ENCODE data around the gene FLOT1. TPM values are rescaled to one million over a fixed set of nuclear protein-coding genes. Genes with fewer than 3 reads are reported as not detected.

FLOT1 gene
- total and polyA plus RNA-seq, 9 of the 15 experiments (the other 6 are each of a cell fraction or from before 2014, with no cell fraction given): 11.7 to 149 (median 118) TPM

- TF ChIP-seq, protein P1, sequence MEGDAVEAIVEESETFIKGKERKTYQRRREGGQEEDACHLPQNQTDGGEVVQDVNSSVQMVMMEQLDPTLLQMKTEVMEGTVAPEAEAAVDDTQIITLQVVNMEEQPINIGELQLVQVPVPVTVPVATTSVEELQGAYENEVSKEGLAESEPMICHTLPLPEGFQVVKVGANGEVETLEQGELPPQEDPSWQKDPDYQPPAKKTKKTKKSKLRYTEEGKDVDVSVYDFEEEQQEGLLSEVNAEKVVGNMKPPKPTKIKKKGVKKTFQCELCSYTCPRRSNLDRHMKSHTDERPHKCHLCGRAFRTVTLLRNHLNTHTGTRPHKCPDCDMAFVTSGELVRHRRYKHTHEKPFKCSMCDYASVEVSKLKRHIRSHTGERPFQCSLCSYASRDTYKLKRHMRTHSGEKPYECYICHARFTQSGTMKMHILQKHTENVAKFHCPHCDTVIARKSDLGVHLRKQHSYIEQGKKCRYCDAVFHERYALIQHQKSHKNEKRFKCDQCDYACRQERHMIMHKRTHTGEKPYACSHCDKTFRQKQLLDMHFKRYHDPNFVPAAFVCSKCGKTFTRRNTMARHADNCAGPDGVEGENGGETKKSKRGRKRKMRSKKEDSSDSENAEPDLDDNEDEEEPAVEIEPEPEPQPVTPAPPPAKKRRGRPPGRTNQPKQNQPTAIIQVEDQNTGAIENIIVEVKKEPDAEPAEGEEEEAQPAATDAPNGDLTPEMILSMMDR (IDR thresholded peaks at IDR 0.05 in 2 of 3, conservative IDR thresholded peaks at IDR 0.05 in 1 of 3; ENCODE audit: insufficient read depth in 2 of 3, low read depth in 1 of 3, low read length in 3 of 3): no peak
- no peak for TF ChIP-seq SMAD2 (IDR thresholded peaks at IDR 0.05; ENCODE audit: low read depth, low read length)
- TF ChIP-seq ZNF354B (CRISPR knock-in tag; IDR thresholded peaks at IDR 0.05): no peak
- TF ChIP-seq KLF13 (tag; IDR thresholded peaks at IDR 0.05; ENCODE audit: borderline replicate concordance, low read depth): no peak
- peak; percentile 85 for TF ChIP-seq POLR2A (conservative IDR thresholded peaks at IDR 0.05)
- peak; percentile 26; the same call in 1 of the 2 replicates for TF ChIP-seq CREB1 (IDR thresholded peaks at IDR 0.05)
- TF ChIP-seq CREB1 (CRISPR knock-in tag; IDR thresholded peaks at IDR 0.05): no peak; the same call in 1 of the 2 replicates
- no peak for TF ChIP-seq NFIX (CRISPR knock-in tag; IDR thresholded peaks at IDR 0.05; ENCODE audit: low read depth)
- TF ChIP-seq STAT5A (IDR thresholded peaks at IDR 0.05; ENCODE audit: borderline replicate concordance, low read length): peak; percentile 80; the same call in 1 of the 2 replicates
- no peak for TF ChIP-seq MITF (IDR thresholded peaks at IDR 0.05)
- peak; percentile 80 for TF ChIP-seq TAF1 (IDR thresholded peaks at IDR 0.05; ENCODE audit: control insufficient read depth, extremely low read depth, insufficient read depth, low read length, severe bottlenecking)
- TF ChIP-seq, protein P2, sequence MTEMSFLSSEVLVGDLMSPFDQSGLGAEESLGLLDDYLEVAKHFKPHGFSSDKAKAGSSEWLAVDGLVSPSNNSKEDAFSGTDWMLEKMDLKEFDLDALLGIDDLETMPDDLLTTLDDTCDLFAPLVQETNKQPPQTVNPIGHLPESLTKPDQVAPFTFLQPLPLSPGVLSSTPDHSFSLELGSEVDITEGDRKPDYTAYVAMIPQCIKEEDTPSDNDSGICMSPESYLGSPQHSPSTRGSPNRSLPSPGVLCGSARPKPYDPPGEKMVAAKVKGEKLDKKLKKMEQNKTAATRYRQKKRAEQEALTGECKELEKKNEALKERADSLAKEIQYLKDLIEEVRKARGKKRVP (CRISPR knock-in tag; IDR thresholded peaks at IDR 0.05): peak; percentile 17; the same call in 1 of the 2 replicates
- TF ChIP-seq ZNF431 (CRISPR knock-in tag; IDR thresholded peaks at IDR 0.05): no peak; the same call in 1 of the 2 replicates
- no peak for TF ChIP-seq ZNF507 (tag; conservative IDR thresholded peaks at IDR 0.05)
- TF ChIP-seq ZMIZ1 (IDR thresholded peaks at IDR 0.05; ENCODE audit: low read depth in 2 of 2, low read length in 2 of 2): peak in 1 of 2 experiments; percentile 73; a peak in 2 of 4 replicates
- TF ChIP-seq CREM (IDR thresholded peaks at IDR 0.05; ENCODE audit: low read depth): peak; percentile 61
- no peak for TF ChIP-seq TAL1 (IDR thresholded peaks at IDR 0.05)
Measured at GRCh38 chr6:30682143-30683117, 60.1 kb downstream of the FLOT1 start (continued).
